GM19372 (cell line): ENCODE measurements around the gene AHSA1.

ENCODE experiments used
- ATAC-seq: cut with Tn5 transposase; IDR thresholded peaks from one replicate; pipeline ENCODE4 v1.9.1; 2021; ENCODE audit warnings: mild to moderate bottlenecking, low read depth, moderate library complexity; ENCODE audit not compliant: unreplicated experiment

AHSA1 gene

GRCh38 chr14:77507762-77508161 lies 49.9 kb downstream of the AHSA1 start:
- ATAC-seq: no peak

DNA sequence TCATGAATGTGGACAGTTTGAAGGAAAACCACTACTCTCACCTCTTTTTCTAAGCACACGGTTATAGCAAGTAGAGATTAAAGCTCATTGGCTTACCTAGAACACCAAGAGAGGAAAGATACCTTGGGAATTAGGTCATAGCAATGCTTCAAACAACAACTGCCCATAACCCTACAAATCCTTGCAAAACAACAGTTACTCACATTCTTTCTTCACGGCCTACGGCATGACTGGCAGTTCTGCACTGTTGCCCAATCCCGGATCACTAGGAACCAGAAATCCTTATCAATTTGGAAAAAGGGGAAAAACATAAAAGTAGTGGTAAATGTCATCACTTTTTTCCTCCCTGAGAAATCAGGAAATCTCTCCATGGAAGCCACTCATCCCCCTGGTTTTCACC lies 50.4 kb downstream of the AHSA1 start:
- no peak for ATAC-seq

DNA sequence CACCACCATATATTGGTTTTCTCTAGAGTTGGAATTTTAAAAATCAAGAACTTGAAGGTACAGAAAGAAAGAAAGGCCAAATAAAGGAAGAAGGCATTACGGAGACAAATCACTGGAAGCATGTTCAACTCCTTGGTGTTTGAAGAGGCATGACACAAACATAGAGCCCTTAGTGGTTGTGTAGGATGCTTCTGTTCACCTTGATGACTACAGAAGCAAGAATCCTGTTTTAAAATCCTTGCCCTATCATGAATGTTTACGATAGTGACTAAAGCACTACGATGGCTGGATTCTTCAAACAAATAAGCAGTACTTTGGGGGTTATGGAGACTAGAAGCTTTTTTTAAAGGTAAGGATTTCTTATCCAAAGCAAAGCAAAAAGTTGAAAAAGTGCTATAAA lies 51.0 kb downstream of the AHSA1 start:
- no peak for ATAC-seq

GRCh38 chr14:77509366-77509765 lies 51.5 kb downstream of the AHSA1 start:
- ATAC-seq: no peak

DNA sequence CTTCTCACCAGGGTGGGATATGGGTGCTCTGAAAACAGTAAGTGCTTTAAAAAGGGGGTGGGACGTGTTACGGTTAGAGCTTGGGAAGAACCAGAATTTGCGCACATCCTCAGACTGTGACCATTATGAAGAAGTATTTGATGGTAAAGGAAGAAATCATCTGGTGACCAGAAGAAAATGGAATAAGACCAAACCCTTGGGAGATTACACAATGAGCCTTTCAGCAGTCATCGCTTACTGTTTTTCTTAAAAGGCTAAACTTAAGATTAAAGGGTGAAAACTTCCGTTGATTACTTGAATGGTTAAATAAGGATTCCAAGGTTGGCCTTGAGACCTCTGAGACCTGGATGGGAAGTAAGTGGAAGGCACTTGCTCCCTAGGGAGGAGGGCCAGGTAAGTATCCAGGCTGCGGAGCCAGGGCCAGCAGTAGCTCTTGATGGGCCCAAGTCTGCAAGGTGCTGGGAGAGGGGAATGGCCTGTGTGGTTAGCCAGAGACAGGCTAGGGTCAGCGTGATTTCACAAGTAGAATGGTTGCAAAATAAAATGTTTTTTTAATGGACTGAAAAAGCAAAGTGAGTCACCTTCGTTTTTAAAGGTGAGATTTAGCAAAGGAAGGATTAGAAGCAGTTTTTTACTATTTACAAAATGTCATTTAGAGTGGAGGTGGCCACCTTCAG lies 53.7 kb downstream of the AHSA1 start:
- ATAC-seq: no peak

DNA sequence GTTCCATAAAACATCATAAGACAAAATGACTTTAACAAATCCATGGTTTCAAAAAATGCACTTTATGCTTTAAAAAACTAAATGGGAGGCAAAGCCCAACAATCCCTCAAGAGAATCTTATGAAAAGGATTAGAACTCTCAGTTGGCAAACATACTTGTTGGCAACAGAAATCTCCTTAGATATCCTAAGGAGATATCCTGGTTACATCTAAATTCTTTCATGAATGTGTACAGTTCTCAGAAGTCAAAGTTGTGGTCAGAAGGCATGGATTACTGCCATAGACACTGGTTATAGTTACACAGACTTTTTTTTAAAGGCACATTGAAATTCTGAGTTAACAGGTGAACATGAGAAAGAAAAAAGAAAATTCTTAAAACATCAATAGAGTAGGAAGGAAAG lies 58.2 kb downstream of the AHSA1 start:
- no peak for ATAC-seq
